ENCODE data around the gene DUSP3. TPM values are rescaled to one million over a fixed set of nuclear protein-coding genes. Genes with fewer than 3 reads are reported as not detected.

DUSP3 gene
- total RNA-seq, 1 donor from 2014 or later, result 36.4 TPM

DNA sequence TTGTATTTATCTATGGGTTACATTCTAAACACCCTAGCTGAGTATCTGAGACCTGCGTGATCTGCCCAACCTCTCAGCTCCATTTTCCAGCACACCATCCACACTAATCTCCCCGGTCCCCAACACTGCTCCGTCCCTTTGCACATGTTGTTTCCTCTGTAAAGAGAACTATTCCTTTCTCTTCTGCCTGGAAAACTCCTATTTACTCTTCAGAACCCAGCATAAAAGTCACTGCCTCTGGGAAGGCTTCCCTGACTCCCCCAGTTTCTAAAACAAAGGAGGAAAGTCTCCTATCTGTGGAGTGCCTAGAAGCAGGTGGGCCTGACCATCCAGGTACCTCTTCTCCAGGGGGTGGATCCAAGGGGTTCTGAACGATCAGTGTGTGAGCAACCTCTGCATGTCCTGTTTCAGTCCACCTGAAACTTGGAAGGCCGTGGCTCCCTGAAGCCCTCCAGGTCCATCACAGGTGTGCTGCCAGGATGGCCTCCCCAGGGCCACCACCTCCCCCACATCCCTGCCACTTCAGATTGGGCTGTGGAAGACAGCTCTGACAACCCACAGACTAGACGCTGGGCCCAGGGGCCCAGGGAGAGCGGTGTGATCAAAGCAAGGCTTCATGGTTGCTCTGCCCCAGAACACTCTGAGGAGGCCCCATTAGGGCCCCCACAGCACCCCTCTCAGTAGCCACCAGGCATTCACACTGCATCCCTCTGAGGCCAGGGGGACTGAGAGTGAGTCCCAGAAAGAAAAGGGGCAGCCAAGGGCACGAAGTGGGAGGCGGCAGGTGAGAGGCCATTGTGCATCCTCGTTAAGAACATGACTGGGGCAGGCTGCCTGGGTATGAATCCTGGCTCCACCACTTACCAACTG is 33.9 kb upstream of the DUSP3 start:
- Mint-ChIP-seq H3K4me3 (ENCODE audit: unreplicated experiment) (no peak overlapping the region), H3K36me3 (ENCODE audit: unreplicated experiment) (peaks cover 8% of the 10 kb centered on the region), H3K9me3 (ENCODE audit: unreplicated experiment) (no peaks in the 10 kb centered on the region), H3K27me3 (ENCODE audit: unreplicated experiment) (no peaks in the 10 kb centered on the region), H3K4me1 (ENCODE audit: unreplicated experiment) (peaks cover 7% of the 10 kb centered on the region), H3K27ac (ENCODE audit: unreplicated experiment) (no peak overlapping the region)
- no peak for DNase-seq (ENCODE audit: extremely low spot score, unreplicated experiment)
- TF ChIP-seq, protein P1, sequence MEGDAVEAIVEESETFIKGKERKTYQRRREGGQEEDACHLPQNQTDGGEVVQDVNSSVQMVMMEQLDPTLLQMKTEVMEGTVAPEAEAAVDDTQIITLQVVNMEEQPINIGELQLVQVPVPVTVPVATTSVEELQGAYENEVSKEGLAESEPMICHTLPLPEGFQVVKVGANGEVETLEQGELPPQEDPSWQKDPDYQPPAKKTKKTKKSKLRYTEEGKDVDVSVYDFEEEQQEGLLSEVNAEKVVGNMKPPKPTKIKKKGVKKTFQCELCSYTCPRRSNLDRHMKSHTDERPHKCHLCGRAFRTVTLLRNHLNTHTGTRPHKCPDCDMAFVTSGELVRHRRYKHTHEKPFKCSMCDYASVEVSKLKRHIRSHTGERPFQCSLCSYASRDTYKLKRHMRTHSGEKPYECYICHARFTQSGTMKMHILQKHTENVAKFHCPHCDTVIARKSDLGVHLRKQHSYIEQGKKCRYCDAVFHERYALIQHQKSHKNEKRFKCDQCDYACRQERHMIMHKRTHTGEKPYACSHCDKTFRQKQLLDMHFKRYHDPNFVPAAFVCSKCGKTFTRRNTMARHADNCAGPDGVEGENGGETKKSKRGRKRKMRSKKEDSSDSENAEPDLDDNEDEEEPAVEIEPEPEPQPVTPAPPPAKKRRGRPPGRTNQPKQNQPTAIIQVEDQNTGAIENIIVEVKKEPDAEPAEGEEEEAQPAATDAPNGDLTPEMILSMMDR (IDR thresholded peaks at IDR 0.05), result no peak

DNA sequence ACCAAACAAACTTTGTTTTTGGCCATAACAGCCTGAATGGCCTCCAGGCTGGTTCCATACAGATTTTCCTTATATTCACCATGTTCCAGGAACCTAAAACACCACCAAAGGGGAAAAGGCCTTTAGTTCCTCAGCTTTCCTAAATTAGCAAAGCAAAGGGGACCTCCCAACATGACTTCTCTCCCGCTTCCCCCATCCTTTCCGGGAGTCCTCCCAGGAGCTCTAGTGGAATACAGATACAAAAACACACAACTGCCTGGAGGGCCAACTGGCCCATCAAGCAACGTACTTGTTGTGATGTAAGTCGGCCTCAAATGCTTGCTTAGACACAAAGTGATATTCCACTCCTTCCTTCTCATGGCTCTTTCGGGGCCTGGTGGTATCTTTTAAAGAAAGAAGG is 32.0 kb upstream of the DUSP3 start:
- H3K27me3 Mint-ChIP-seq (ENCODE audit: unreplicated experiment), result no peaks in the 10 kb centered on the region
- DNase-seq (ENCODE audit: extremely low spot score, unreplicated experiment), result no peak
- TF ChIP-seq, protein P1 (IDR thresholded peaks at IDR 0.05), result no peak
- peaks cover 7% of the 10 kb centered on the region for H3K4me1 Mint-ChIP-seq (ENCODE audit: unreplicated experiment)
- peaks cover 8% of the 10 kb centered on the region for H3K36me3 Mint-ChIP-seq (ENCODE audit: unreplicated experiment)
- no peaks in the 10 kb centered on the region for H3K9me3 Mint-ChIP-seq (ENCODE audit: unreplicated experiment)
- no peak overlapping the region for H3K27ac Mint-ChIP-seq (ENCODE audit: unreplicated experiment)
- no peak overlapping the region for H3K4me3 Mint-ChIP-seq (ENCODE audit: unreplicated experiment)

DNA sequence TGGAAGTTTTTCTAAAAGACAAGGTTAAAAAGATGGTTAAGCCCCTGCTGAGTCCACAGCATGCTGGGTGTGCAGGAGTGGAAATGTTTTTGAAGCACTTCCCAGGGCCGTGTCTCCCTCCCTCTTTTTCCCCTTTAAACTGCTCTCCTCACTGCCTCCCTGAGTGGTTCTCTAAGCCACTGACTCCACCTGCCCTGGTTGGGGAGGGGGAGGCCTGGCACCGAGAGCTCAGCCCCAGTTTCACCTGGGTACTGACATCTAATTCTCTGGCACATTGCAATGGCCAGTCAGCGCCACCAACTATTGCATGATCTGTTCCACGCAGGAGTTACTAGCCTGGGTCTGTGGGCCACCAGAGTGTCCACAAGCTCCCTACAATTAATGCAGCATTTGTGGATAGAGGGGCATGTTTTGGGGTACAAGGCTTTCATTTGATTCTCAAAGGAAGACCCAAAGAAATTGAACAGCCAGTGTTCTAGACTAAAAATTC is 31.5 kb upstream of the DUSP3 start:
- peaks cover 12% of the 10 kb centered on the region for H3K36me3 Mint-ChIP-seq (ENCODE audit: unreplicated experiment)
- H3K4me1 Mint-ChIP-seq (ENCODE audit: unreplicated experiment), result peaks cover 7% of the 10 kb centered on the region
- H3K27ac Mint-ChIP-seq (ENCODE audit: unreplicated experiment), result no peak overlapping the region
- no peak overlapping the region for H3K4me3 Mint-ChIP-seq (ENCODE audit: unreplicated experiment)
- DNase-seq (ENCODE audit: extremely low spot score, unreplicated experiment), result no peak
- no peaks in the 10 kb centered on the region for H3K27me3 Mint-ChIP-seq (ENCODE audit: unreplicated experiment)
- peaks cover 2% of the 10 kb centered on the region for H3K9me3 Mint-ChIP-seq (ENCODE audit: unreplicated experiment)
- TF ChIP-seq, protein P1 (IDR thresholded peaks at IDR 0.05), result no peak

- Mint-ChIP-seq H3K27me3 (ENCODE audit: unreplicated experiment) (no peaks in the 10 kb centered on the region), H3K4me3 (ENCODE audit: unreplicated experiment) (no peak overlapping the region), H3K9me3 (ENCODE audit: unreplicated experiment) (peaks cover 5% of the 10 kb centered on the region), H3K36me3 (ENCODE audit: unreplicated experiment) (peaks cover 16% of the 10 kb centered on the region), H3K27ac (ENCODE audit: unreplicated experiment) (no peak overlapping the region), H3K4me1 (ENCODE audit: unreplicated experiment) (no peaks in the 10 kb centered on the region)
- no peak for DNase-seq (ENCODE audit: extremely low spot score, unreplicated experiment)
- TF ChIP-seq, protein P1 (IDR thresholded peaks at IDR 0.05), result no peak
Measured at GRCh38 chr17:43809121-43809520, 30.3 kb upstream of the DUSP3 start.

- Mint-ChIP-seq H3K9me3 (ENCODE audit: unreplicated experiment) (peaks cover 5% of the 10 kb centered on the region), H3K4me1 (ENCODE audit: unreplicated experiment) (no peaks in the 10 kb centered on the region), H3K36me3 (ENCODE audit: unreplicated experiment) (peaks cover 13% of the 10 kb centered on the region), H3K27ac (ENCODE audit: unreplicated experiment) (no peak overlapping the region), H3K4me3 (ENCODE audit: unreplicated experiment) (no peak overlapping the region), H3K27me3 (ENCODE audit: unreplicated experiment) (no peaks in the 10 kb centered on the region)
- TF ChIP-seq, protein P1 (IDR thresholded peaks at IDR 0.05), result no peak
- no peak for DNase-seq (ENCODE audit: extremely low spot score, unreplicated experiment)
Measured at GRCh38 chr17:43808076-43808475, 29.3 kb upstream of the DUSP3 start.
